Activated B cell treated with CpG ODN at 0.5 μM for 24 hours (primary cell): ENCODE measurements around the gene TEX51. TPM values are rescaled to one million over a fixed set of nuclear protein-coding genes. Genes with fewer than 3 reads are reported as not detected.

ENCODE experiments used
- ATAC-seq: fragments of 200-7000 bp; cut with Tn5 transposase; one replicate; pipeline ENCODE4 v1.10.0; 2021; ENCODE audit warnings: low read depth, mild to moderate bottlenecking, moderate library complexity
- CTCF ChIA-PET: fragments of 350-600 bp; sonication (Branson Sonifier 250); formaldehyde crosslinking; loops from one replicate; lab custom pipeline; 2021; ENCODE audit warnings: antibody characterized with exemption; lab: Charles Lee
- POLR2A ChIA-PET: fragments of 350-600 bp; sonication (Branson Sonifier 250); formaldehyde crosslinking; loops from one replicate; lab custom pipeline; 2021; ENCODE audit warnings: antibody characterized with exemption; lab: Charles Lee
- DNase-seq: peaks from one replicate; pipeline ENCODE4 v3.0.0; 2022
- H3K27ac Mint-ChIP-seq: one replicate; pipeline ENCODE4 v1.8.0; 2020; ENCODE audit warnings: mixed read lengths
- H3K27me3 Mint-ChIP-seq: one replicate; pipeline ENCODE4 v1.8.0; 2021; ENCODE audit warnings: mixed read lengths
- H3K36me3 Mint-ChIP-seq: one replicate; pipeline ENCODE4 v1.8.0; 2021; ENCODE audit warnings: low read depth, mixed read lengths
- H3K4me1 Mint-ChIP-seq: one replicate; pipeline ENCODE4 v1.8.0; 2021; ENCODE audit warnings: mixed read lengths
- H3K4me3 Mint-ChIP-seq: one replicate; pipeline ENCODE4 v1.8.0; 2020; ENCODE audit warnings: mild to moderate bottlenecking, mixed read lengths
- H3K9me3 Mint-ChIP-seq: one replicate; pipeline ENCODE4 v1.8.0; 2020; ENCODE audit warnings: mixed read lengths
- CTCF ChIP-seq: fragments of 200-600 bp; IDR thresholded peaks from one replicate; pipeline ENCODE4 v1.8.0; 2022; ENCODE audit warnings: antibody characterized with exemption, mild to moderate bottlenecking
- intact Hi-C: fragments of 100-400 bp; cut with micrococcal nuclease; formaldehyde crosslinking; loops from one replicate; pipeline ENCODE4 v1.15.1; 2024
- total RNA-seq: library from RNA; stranded (reverse); gene quantifications from 2 replicates; pipeline ENCODE4 v1.2.3, GENCODE V29; 2022

The TEX51 gene
- total RNA-seq, 1 donor from 2014 or later: not detected

DNA sequence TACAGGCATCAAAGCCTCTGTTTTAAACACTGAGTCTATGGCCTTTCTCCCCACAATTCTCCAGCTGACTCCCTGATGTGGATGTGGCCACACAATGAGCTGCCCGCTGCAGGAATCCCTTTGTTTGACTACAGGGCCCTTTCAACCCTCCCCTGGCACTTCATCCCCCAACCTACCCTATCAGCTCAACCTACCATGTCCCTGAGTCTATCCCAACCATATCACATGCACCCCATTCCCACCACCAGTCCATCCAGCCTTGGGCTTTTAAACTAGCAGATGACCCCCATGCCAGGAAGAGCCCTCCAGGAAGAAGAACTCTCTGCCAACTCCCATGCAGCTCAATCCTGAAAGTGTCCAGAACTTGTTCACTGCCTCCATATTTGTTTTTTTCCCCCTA lies 46.9 kb upstream of the TEX51 start:
- Mint-ChIP-seq H3K27ac (no peak overlapping the region), H3K9me3 (no peaks in the 10 kb centered on the region), H3K4me1 (no peaks in the 10 kb centered on the region), H3K27me3 (peaks cover 6% of the 10 kb centered on the region), H3K4me3 (no peak overlapping the region), H3K36me3 (no peaks in the 10 kb centered on the region)
- CTCF ChIA-PET: no interaction called here
- POLR2A ChIA-PET: no interaction called here
- DNase-seq: no peak
- intact Hi-C loops: no loop called here
- ATAC-seq: no peak
- TF ChIP-seq CTCF: no peak

DNA sequence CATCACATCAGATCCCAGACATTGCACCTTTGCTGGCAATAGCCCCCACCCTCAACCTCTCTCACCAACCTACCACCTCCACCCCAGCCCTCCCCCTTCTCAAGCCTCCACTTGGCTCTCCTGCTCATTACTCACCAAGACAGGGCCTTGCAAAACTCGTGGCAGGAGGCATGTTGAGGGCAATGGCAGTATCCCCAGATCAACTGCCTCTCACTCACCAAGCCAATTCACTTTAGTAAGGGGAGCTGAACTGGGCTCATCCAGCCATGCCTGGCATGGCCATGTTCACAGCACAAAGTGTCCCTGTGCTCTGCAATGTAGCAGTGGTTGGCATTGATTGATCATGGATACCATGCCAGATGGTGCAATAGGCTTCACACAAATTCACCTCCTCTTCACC lies 46.3 kb upstream of the TEX51 start:
- intact Hi-C loops: no loop called here
- H3K9me3 Mint-ChIP-seq: no peaks in the 10 kb centered on the region
- H3K27ac Mint-ChIP-seq: no peak overlapping the region
- ATAC-seq: no peak
- ChIA-PET POLR2A (no interaction called here), CTCF (no interaction called here)
- H3K4me1 Mint-ChIP-seq: no peaks in the 10 kb centered on the region
- no peak for DNase-seq
- TF ChIP-seq CTCF: no peak
- H3K36me3 Mint-ChIP-seq: no peaks in the 10 kb centered on the region
- no peak overlapping the region for H3K4me3 Mint-ChIP-seq
- H3K27me3 Mint-ChIP-seq: peaks cover 6% of the 10 kb centered on the region

DNA sequence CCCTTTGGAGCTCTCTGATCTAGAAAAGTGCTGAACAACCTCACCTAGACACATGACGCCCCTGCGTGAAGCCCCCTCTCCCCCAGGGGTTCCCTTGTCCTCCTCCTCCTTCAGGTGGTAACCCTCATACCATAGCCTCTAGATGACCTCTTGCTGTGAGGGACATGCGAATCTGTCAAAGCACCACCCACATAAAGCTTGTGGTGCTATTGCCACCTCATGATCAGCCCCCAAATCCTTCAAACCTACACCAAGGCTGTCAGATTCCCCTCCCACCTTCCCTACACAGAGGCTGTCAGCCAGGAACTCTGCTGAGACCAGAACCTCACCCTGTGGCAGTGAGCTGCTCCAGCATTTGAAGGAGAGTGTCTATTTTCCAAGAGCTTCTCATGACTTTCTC lies 43.1 kb upstream of the TEX51 start:
- Mint-ChIP-seq H3K4me3 (no peak overlapping the region), H3K36me3 (no peaks in the 10 kb centered on the region), H3K9me3 (no peaks in the 10 kb centered on the region), H3K27ac (no peak overlapping the region), H3K4me1 (no peaks in the 10 kb centered on the region), H3K27me3 (peaks cover 18% of the 10 kb centered on the region)
- no peak for TF ChIP-seq CTCF
- DNase-seq (no peak), ATAC-seq (no peak)
- ChIA-PET CTCF (no interaction called here), POLR2A (no interaction called here)
- intact Hi-C loops: no loop called here

GRCh38 chr2:126856403-126856802 lies 42.3 kb upstream of the TEX51 start:
- no peak for DNase-seq
- ATAC-seq: no peak
- intact Hi-C loops: no loop called here
- H3K27ac Mint-ChIP-seq: no peak overlapping the region
- CTCF ChIA-PET: no interaction called here
- no peaks in the 10 kb centered on the region for H3K4me1 Mint-ChIP-seq
- H3K4me3 Mint-ChIP-seq: no peak overlapping the region
- POLR2A ChIA-PET: no interaction called here
- no peak for TF ChIP-seq CTCF
- no peaks in the 10 kb centered on the region for H3K9me3 Mint-ChIP-seq
- H3K36me3 Mint-ChIP-seq: no peaks in the 10 kb centered on the region
- peaks cover 20% of the 10 kb centered on the region for H3K27me3 Mint-ChIP-seq

- H3K27ac Mint-ChIP-seq: no peak overlapping the region
- POLR2A ChIA-PET: no interaction called here
- no peak for ATAC-seq
These were observed 41.2 kb upstream of the TEX51 start for GRCh38 chr2:126857502-126857901.

More at GRCh38 chr2:126857502-126857901, 41.2 kb upstream of the TEX51 start:
- Mint-ChIP-seq H3K27me3 (peaks cover 21% of the 10 kb centered on the region), H3K4me3 (no peak overlapping the region), H3K36me3 (no peaks in the 10 kb centered on the region), H3K9me3 (no peaks in the 10 kb centered on the region), H3K4me1 (no peaks in the 10 kb centered on the region)
- no peak for DNase-seq
- CTCF ChIA-PET: no interaction called here
- no peak for TF ChIP-seq CTCF
- intact Hi-C loops: no loop called here
